Thyroid gland (tissue), 4 donors: ENCODE data around the gene BTG3. TPM values are rescaled to one million over a fixed set of nuclear protein-coding genes. Genes with fewer than 3 reads are reported as not detected.

ENCODE experiments used
- small RNA-seq: library from RNA; depleted of rRNA; stranded (forward); fragments of <200 nt; gene quantifications from one replicate; pipeline ENCODE3, GENCODE V24; 2016
- total RNA-seq, 4 donors: library from RNA; depleted of rRNA; stranded (reverse); fragments of >200 nt; gene quantifications; one replicate each; pipeline ENCODE4 v1.2.3, GENCODE V29; 2016

BTG3 gene
- total RNA-seq, 4 donors from 2014 or later, result 37.5 to 79.1 (median 61.9) TPM

Small RNA genes within 50 kb of the gene (small RNA-seq; reads per million reads assigned to genes)
- not detected for gene RF00019

Other genes starting within 250 kb of the BTG3 start
- gene CXADR, start 99.9 kb downstream of the BTG3 start, total RNA-seq, result 10 to 100 TPM; 39.9 to 75.4 (median 62.9) TPM
- gene C21orf91, start 206.5 kb upstream of the BTG3 start, total RNA-seq, result 10 to 100 TPM in 2 of 4 donors, 1 to 10 TPM in 2; 8.6 to 19.6 (median 11.9) TPM